ENCODE measurements around the gene SMARCAL1.

Gene SMARCAL1

DNA sequence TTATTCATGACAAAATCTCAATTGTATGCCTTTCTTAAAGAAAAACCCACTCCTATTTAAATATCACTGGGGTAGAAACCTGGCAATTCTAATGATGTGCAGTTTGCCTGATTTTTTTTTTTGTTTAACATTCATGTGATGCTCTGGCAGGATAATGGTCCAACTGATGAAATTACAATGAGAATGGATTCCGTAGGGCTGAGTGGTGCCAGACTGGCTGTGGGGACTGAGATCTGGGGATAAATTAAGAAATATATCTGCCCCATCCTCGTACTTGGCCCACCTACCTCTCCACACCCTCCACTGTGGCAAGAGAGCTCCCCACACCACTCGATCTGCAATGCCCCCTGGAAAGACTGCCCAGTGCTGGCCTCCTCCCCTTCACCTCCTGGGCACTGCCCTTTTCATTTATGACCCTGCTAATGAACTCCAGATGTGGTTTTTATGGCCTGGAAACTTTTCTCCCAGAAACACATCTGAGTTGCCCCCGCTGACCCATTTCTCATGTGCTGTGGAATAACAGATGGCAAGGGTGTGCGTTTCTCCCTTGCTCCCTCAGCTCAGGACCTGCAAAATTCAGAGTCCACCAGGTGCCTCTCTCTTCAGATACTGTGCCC, 53.4 kb downstream of the SMARCAL1 start:
- H3K27me3 ChIP-seq (ENCODE audit: control insufficient read depth, insufficient read depth, low read length) = no peaks in the 10 kb centered on the region
- H3K4me3 ChIP-seq (ENCODE audit: low read length) = no peak overlapping the region
- H3K9ac ChIP-seq (ENCODE audit: low read length) = no peak overlapping the region
- no peak overlapping the region for H3K27ac ChIP-seq (ENCODE audit: low read length)
- H3K36me3 ChIP-seq (ENCODE audit: control insufficient read depth, low read depth, low read length) = no peaks in the 10 kb centered on the region
- H3K4me1 ChIP-seq (ENCODE audit: control insufficient read depth, low read depth, low read length) = no peaks in the 10 kb centered on the region
- no peaks in the 10 kb centered on the region for H3K9me3 ChIP-seq (ENCODE audit: control insufficient read depth, low read depth, low read length)

DNA sequence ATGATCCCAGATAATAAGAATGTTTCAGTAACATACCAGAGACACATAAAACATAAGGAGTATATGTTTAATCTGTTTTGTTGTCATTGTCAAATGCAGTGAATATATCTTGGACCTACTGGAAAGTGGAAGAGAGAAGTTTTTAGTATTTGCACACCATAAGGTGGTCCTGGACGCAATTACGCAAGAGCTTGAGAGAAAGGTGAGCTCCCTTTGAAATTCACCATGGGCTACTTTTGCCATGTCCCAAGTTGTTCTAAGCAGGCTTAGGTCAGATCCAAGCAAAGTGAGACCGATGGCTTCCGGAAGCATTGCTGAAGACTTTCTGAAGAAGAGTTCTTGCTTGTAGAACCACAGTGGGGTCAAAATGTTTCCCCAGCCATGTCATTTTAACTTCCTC, 55.6 kb downstream of the SMARCAL1 start:
- Histone ChIP-seq H3K27ac (ENCODE audit: low read length) (no peak overlapping the region), H3K9me3 (ENCODE audit: control insufficient read depth, low read depth, low read length) (no peaks in the 10 kb centered on the region), H3K4me3 (ENCODE audit: low read length) (no peak overlapping the region), H3K9ac (ENCODE audit: low read length) (no peak overlapping the region), H3K27me3 (ENCODE audit: control insufficient read depth, insufficient read depth, low read length) (no peaks in the 10 kb centered on the region), H3K36me3 (ENCODE audit: control insufficient read depth, low read depth, low read length) (no peaks in the 10 kb centered on the region), H3K4me1 (ENCODE audit: control insufficient read depth, low read depth, low read length) (no peaks in the 10 kb centered on the region)

DNA sequence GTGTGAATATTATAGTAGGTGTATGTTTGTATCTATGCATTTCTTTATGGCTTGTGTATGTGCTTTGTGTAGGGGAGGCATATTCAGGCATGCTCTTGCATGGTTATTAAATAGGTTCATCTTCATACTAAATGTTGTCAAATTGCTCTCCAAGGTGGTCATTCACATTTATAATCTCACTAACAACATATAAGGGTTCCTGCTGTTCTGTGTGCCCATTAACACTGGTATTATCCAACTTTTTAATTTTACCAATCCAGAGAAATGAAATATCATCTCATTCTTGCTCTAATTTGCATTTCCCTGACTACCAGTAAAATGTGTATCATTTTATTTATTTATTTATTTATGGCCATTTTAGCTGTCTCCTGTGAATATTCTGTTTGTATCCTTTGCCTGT, 57.4 kb downstream of the SMARCAL1 start:
- no peak overlapping the region for H3K27ac ChIP-seq (ENCODE audit: low read length)
- H3K27me3 ChIP-seq (ENCODE audit: control insufficient read depth, insufficient read depth, low read length) = no peaks in the 10 kb centered on the region
- H3K36me3 ChIP-seq (ENCODE audit: control insufficient read depth, low read depth, low read length) = no peaks in the 10 kb centered on the region
- H3K4me3 ChIP-seq (ENCODE audit: low read length) = no peak overlapping the region
- H3K9me3 ChIP-seq (ENCODE audit: control insufficient read depth, low read depth, low read length) = no peaks in the 10 kb centered on the region
- no peaks in the 10 kb centered on the region for H3K4me1 ChIP-seq (ENCODE audit: control insufficient read depth, low read depth, low read length)
- no peak overlapping the region for H3K9ac ChIP-seq (ENCODE audit: low read length)

DNA sequence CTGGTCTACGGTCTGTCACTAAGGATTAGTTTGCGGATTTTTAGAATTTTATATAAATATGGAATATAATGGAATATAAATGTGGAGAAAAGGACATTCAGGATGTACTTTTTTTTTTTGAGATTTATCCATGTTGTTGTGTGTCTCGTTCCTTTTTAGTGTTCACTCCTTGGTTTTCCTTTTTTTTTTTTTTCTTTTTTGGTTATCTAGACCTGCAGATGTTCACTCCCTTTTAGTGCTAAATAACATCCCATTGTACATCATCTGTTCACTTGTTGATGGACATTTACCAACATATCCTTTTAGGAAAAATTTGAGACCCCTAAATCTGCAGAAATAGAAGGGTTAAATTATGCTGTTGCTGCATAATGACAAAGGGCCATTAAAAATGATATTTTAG, 60.9 kb downstream of the SMARCAL1 start:
- no peaks in the 10 kb centered on the region for H3K36me3 ChIP-seq (ENCODE audit: control insufficient read depth, low read depth, low read length)
- no peaks in the 10 kb centered on the region for H3K9me3 ChIP-seq (ENCODE audit: control insufficient read depth, low read depth, low read length)

DNA sequence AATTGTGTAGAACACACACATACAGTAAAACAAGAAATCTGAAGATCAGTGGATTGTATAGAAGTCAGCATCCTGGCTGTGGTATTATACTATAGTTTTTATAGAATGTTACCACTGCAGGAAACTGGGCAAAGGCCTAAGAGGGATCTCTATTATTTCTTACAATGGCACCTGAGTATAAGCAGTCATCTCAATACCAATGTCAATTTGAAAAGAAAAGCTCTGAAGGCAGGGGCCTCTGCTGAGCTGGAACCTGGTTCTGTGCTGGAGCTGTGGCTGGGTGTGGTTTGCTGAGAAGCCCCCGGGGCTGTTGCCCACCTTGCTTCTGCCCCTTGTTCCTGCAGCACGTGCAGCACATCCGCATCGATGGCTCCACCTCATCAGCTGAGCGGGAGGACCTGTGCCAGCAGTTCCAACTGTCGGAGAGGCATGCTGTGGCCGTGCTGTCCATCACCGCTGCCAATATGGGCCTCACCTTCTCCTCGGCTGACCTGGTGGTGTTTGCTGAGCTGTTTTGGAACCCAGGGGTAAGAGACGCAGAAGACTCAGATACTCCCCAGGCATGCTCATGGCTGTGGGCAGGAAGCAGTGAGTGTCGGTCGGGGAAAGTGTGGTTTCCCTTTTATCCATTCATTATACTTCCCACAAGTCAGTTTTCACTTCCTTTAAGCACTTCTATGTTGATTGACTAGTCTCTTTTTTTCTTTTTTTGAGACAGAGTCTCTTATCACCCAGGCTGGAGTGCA, 62.8 kb downstream of the SMARCAL1 start:
- H3K4me1 ChIP-seq (ENCODE audit: control insufficient read depth, low read depth, low read length) = no peaks in the 10 kb centered on the region

More for the DNA sequence above, 60.9 kb downstream of the SMARCAL1 start:
- no peak overlapping the region for H3K4me3 ChIP-seq (ENCODE audit: low read length)
- H3K27me3 ChIP-seq (ENCODE audit: control insufficient read depth, insufficient read depth, low read length) = no peaks in the 10 kb centered on the region
- H3K9ac ChIP-seq (ENCODE audit: low read length) = no peak overlapping the region
- H3K27ac ChIP-seq (ENCODE audit: low read length) = no peak overlapping the region
- H3K4me1 ChIP-seq (ENCODE audit: control insufficient read depth, low read depth, low read length) = no peaks in the 10 kb centered on the region

DNA sequence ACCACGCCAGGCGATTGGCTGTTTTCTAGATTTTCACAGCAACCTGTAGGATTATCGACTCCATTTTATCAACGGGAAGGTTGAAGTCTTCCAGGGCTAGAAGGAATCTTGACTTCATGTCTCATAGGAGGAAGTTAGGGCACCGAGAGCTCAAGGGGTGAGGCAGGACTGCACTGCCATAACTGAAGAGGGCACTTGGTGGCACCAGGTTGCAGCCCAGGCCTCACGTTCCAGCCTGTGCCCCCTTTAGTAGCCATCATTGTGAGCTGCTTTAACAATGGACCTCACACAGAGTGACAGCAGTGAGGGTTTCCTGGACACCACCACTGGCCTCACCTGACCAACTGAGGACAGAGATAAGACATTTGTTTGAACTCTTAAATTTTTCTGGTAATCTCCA, 63.5 kb downstream of the SMARCAL1 start:
- no peaks in the 10 kb centered on the region for H3K9me3 ChIP-seq (ENCODE audit: control insufficient read depth, low read depth, low read length)
- no peaks in the 10 kb centered on the region for H3K4me1 ChIP-seq (ENCODE audit: control insufficient read depth, low read depth, low read length)
- H3K36me3 ChIP-seq (ENCODE audit: control insufficient read depth, low read depth, low read length) = peaks cover 5% of the 10 kb centered on the region
- H3K4me3 ChIP-seq (ENCODE audit: low read length) = no peak overlapping the region
- H3K9ac ChIP-seq (ENCODE audit: low read length) = no peak overlapping the region
- no peaks in the 10 kb centered on the region for H3K27me3 ChIP-seq (ENCODE audit: control insufficient read depth, insufficient read depth, low read length)
- no peak overlapping the region for H3K27ac ChIP-seq (ENCODE audit: low read length)

More for the DNA sequence above, 62.8 kb downstream of the SMARCAL1 start:
- H3K27me3 ChIP-seq (ENCODE audit: control insufficient read depth, insufficient read depth, low read length) = no peaks in the 10 kb centered on the region
- H3K4me3 ChIP-seq (ENCODE audit: low read length) = no peak overlapping the region
- H3K36me3 ChIP-seq (ENCODE audit: control insufficient read depth, low read depth, low read length) = peaks cover 5% of the 10 kb centered on the region
- H3K9ac ChIP-seq (ENCODE audit: low read length) = no peak overlapping the region
- H3K9me3 ChIP-seq (ENCODE audit: control insufficient read depth, low read depth, low read length) = no peaks in the 10 kb centered on the region
- H3K27ac ChIP-seq (ENCODE audit: low read length) = no peak overlapping the region

DNA sequence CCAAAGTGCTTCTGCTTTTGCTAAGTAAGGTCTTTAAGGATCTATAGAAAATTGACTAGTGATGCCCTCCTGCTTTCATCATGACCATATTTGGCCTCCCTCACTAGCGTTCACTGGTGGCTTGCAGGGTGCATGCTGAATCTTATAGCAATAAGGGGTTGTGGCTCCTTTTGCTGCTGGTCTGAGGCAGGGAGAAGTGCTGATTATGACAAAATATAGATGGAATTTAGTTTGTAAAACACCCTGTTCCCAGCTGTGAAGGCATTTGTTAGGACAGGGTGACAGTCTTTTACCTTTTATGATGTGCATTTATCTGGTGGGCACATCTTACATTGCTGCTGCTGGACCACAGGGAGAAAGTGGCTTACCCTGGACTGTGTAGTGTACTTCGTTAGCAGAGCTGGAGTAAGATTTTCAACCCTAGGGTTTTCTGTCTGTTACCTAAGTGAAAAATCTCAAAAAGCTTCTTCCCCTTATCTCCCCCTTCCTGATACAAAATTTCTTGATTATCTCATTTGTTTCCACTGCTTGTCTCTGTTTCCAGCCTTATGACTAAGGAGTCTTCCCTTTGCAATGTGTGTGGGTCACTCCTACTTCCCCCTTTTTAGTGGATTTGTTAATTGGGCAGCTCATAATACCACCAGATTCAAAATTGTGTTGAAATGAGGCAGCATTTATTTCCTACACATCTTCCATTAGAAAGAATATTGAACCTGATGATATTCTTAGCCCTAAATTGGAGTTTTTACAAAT, 65.2 kb downstream of the SMARCAL1 start:
- Histone ChIP-seq H3K9ac (ENCODE audit: low read length) (no peak overlapping the region), H3K4me1 (ENCODE audit: control insufficient read depth, low read depth, low read length) (no peaks in the 10 kb centered on the region), H3K4me3 (ENCODE audit: low read length) (no peak overlapping the region), H3K36me3 (ENCODE audit: control insufficient read depth, low read depth, low read length) (peaks cover 5% of the 10 kb centered on the region), H3K27ac (ENCODE audit: low read length) (no peak overlapping the region), H3K9me3 (ENCODE audit: control insufficient read depth, low read depth, low read length) (no peaks in the 10 kb centered on the region), H3K27me3 (ENCODE audit: control insufficient read depth, insufficient read depth, low read length) (no peaks in the 10 kb centered on the region)

DNA sequence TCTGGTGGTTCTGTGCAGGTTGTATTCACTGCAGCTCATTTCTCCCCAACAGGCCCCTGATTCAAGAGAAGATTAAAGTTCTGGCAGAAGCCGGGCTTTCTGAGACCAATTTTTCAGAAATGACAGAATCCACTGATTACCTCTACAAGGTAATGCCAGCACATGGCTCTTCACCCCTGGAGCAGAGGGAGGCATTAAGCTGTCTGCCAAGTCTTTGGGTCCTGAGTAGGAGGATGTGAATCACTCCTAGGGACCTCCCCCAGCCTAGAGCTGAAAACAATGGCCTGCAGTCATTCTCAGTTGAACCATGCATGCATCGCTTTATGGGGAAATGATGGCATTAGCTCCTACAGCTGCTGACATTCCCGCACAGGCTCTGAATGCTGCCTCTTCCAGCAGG, 65.9 kb downstream of the SMARCAL1 start:
- Histone ChIP-seq H3K27ac (ENCODE audit: low read length) (no peak overlapping the region), H3K9me3 (ENCODE audit: control insufficient read depth, low read depth, low read length) (no peaks in the 10 kb centered on the region), H3K27me3 (ENCODE audit: control insufficient read depth, insufficient read depth, low read length) (no peaks in the 10 kb centered on the region), H3K4me1 (ENCODE audit: control insufficient read depth, low read depth, low read length) (no peaks in the 10 kb centered on the region), H3K36me3 (ENCODE audit: control insufficient read depth, low read depth, low read length) (peaks cover 5% of the 10 kb centered on the region), H3K9ac (ENCODE audit: low read length) (no peak overlapping the region), H3K4me3 (ENCODE audit: low read length) (no peak overlapping the region)

DNA sequence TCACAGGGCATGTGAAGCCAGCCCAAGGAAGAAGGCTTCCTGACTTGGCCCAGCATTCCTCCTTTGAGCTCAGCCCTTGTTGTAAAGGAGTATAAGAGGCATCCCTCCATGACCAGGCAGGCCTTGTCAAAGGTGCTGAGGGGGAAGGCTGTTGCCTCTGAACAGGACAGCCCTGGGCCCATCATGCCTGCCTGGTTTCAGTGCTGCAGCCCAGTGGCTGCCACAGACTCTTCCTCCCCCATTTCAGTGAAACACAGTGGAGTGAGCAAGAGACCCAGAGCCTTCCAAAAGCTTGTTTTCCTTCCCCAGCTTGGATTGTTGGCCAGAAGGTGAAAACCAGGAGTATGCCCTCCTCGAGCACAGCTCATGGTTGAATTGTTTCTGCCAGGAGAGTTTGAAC, 66.5 kb downstream of the SMARCAL1 start:
- Histone ChIP-seq H3K36me3 (ENCODE audit: control insufficient read depth, low read depth, low read length) (peaks cover 5% of the 10 kb centered on the region), H3K9me3 (ENCODE audit: control insufficient read depth, low read depth, low read length) (no peaks in the 10 kb centered on the region), H3K27ac (ENCODE audit: low read length) (no peak overlapping the region), H3K4me3 (ENCODE audit: low read length) (no peak overlapping the region), H3K9ac (ENCODE audit: low read length) (no peak overlapping the region), H3K27me3 (ENCODE audit: control insufficient read depth, insufficient read depth, low read length) (no peaks in the 10 kb centered on the region), H3K4me1 (ENCODE audit: control insufficient read depth, low read depth, low read length) (no peaks in the 10 kb centered on the region)

DNA sequence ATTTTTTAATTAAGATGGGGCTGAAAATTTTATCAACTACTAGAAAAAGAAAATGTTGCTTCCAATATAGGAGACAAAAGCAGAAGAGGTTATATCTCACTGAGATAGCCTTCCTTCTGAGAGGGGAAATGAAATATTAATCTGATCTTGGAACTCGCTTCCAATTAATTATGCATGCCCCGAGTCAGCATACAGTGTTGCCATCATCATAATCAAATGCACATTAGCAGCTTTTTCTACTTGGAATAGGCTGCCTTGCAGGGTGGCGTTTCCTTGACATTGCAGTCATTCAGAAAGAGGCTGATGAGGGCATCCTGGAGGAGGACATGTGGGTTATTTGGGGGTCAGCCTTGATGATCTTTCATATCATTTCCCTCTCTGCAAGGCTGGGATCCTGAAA, 67.9 kb downstream of the SMARCAL1 start:
- Histone ChIP-seq H3K27me3 (ENCODE audit: control insufficient read depth, insufficient read depth, low read length) (no peaks in the 10 kb centered on the region), H3K4me3 (ENCODE audit: low read length) (no peak overlapping the region), H3K9ac (ENCODE audit: low read length) (no peak overlapping the region), H3K27ac (ENCODE audit: low read length) (no peak overlapping the region), H3K9me3 (ENCODE audit: control insufficient read depth, low read depth, low read length) (no peaks in the 10 kb centered on the region), H3K4me1 (ENCODE audit: control insufficient read depth, low read depth, low read length) (no peaks in the 10 kb centered on the region), H3K36me3 (ENCODE audit: control insufficient read depth, low read depth, low read length) (peaks cover 5% of the 10 kb centered on the region)

DNA sequence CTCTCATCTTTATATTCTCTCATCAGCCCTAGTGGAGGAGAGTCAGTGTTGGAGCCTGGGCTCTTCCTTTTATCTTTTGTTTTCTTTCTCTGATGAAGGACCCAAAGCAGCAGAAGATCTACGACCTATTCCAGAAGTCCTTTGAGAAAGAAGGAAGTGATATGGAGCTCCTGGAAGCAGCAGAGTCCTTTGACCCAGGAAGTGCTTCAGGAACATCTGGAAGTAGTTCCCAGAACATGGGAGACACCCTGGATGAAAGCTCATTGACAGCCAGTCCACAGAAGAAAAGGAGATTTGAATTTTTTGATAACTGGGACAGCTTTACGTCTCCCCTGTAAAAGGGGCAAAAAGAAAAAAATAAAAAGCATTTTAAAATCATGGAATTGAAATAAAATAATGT, 70.4 kb downstream of the SMARCAL1 start:
- H3K9me3 ChIP-seq (ENCODE audit: control insufficient read depth, low read depth, low read length) = no peaks in the 10 kb centered on the region
- no peak overlapping the region for H3K9ac ChIP-seq (ENCODE audit: low read length)
- no peak overlapping the region for H3K4me3 ChIP-seq (ENCODE audit: low read length)
- peaks cover 5% of the 10 kb centered on the region for H3K36me3 ChIP-seq (ENCODE audit: control insufficient read depth, low read depth, low read length)
- H3K27ac ChIP-seq (ENCODE audit: low read length) = no peak overlapping the region
- no peaks in the 10 kb centered on the region for H3K4me1 ChIP-seq (ENCODE audit: control insufficient read depth, low read depth, low read length)
- no peaks in the 10 kb centered on the region for H3K27me3 ChIP-seq (ENCODE audit: control insufficient read depth, insufficient read depth, low read length)
